Left ventricle myocardium inferior (tissue), 1 donor: ENCODE data around the gene PGBD5. TPM values are rescaled to one million over a fixed set of nuclear protein-coding genes. Genes with fewer than 3 reads are reported as not detected.

Source experiments
- DNase-seq: peaks from one replicate; pipeline ENCODE4 v3.0.0-alpha.2; 2020
- H3K27ac ChIP-seq: fragments of 200-600 bp; replicated peaks from 2 replicates; pipeline ENCODE4 v1.8.0; 2021
- H3K27me3 ChIP-seq: fragments of 200-600 bp; 2 replicates; pipeline ENCODE4 v1.8.0; 2021; ENCODE audit warnings: low read depth
- H3K36me3 ChIP-seq: fragments of 200-600 bp; 2 replicates; pipeline ENCODE4 v1.8.0; 2021
- H3K4me1 ChIP-seq: fragments of 200-600 bp; 2 replicates; pipeline ENCODE4 v1.8.0; 2021
- H3K4me3 ChIP-seq: fragments of 200-600 bp; 2 replicates; pipeline ENCODE4 v1.8.0; 2021; ENCODE audit warnings: mild to moderate bottlenecking, moderate library complexity
- H3K9me3 ChIP-seq: fragments of 200-600 bp; replicated peaks from 2 replicates; pipeline ENCODE4 v1.8.0; 2021
- CTCF ChIP-seq: fragments of 200-600 bp; IDR thresholded peaks from 2 replicates; pipeline ENCODE4 v1.8.0; 2021; ENCODE audit warnings: antibody characterized with exemption, mild to moderate bottlenecking, borderline replicate concordance
- intact Hi-C: fragments of 100-400 bp; cut with micrococcal nuclease; formaldehyde crosslinking; loops from one replicate; pipeline ENCODE4 v1.11.0; 2022
- total RNA-seq: library from RNA; stranded (reverse); fragmentation: NEBNext Ultra II Directional; extraction: Animal tissue kit (Norgen Biotek cat#: 25700); gene quantifications from one replicate; pipeline ENCODE4 v1.2.1, GENCODE V29; 2021
- donor health status: DM: no; HTN: yes; CAD: no; lungs with severe emphysema.

PGBD5 gene
- total RNA-seq, 1 donor from 2014 or later, result 10.6 TPM

- TF ChIP-seq CTCF, result no peak
- intact Hi-C loops, result no loop called here
- peaks cover 19% of the 10 kb centered on the region for H3K4me1 ChIP-seq
- DNase-seq, result no peak
- no peaks in the 10 kb centered on the region for H3K9me3 ChIP-seq
- H3K36me3 ChIP-seq, result no peaks in the 10 kb centered on the region
- H3K4me3 ChIP-seq, result no peak overlapping the region
- H3K27me3 ChIP-seq, result no peaks in the 10 kb centered on the region
- H3K27ac ChIP-seq, result no peak overlapping the region
These were observed 40.2 kb downstream of the PGBD5 start for GRCh38 chr1:230385930-230386329.

- no peak for TF ChIP-seq CTCF
- no peak for DNase-seq
- Histone ChIP-seq H3K27me3 (no peaks in the 10 kb centered on the region), H3K27ac (no peak overlapping the region), H3K9me3 (peaks cover 3% of the 10 kb centered on the region), H3K36me3 (no peaks in the 10 kb centered on the region), H3K4me1 (peaks cover 19% of the 10 kb centered on the region), H3K4me3 (no peak overlapping the region)
- intact Hi-C loops, result no loop called here
These were observed 41.0 kb downstream of the PGBD5 start for GRCh38 chr1:230385158-230385450.

GRCh38 chr1:230384380-230385157 is 41.6 kb downstream of the PGBD5 start:
- peaks cover 8% of the 10 kb centered on the region for H3K9me3 ChIP-seq
- H3K4me1 ChIP-seq, result peaks cover 19% of the 10 kb centered on the region
- H3K4me3 ChIP-seq, result no peak overlapping the region
- intact Hi-C loops, result no loop called here
- no peaks in the 10 kb centered on the region for H3K36me3 ChIP-seq
- no peak for TF ChIP-seq CTCF
- H3K27me3 ChIP-seq, result no peaks in the 10 kb centered on the region
- no peak overlapping the region for H3K27ac ChIP-seq
- DNase-seq, result no peak

GRCh38 chr1:230383425-230383824 is 42.7 kb downstream of the PGBD5 start:
- Histone ChIP-seq H3K9me3 (peaks cover 16% of the 10 kb centered on the region), H3K27me3 (no peaks in the 10 kb centered on the region), H3K4me1 (peaks cover 19% of the 10 kb centered on the region), H3K36me3 (no peaks in the 10 kb centered on the region), H3K27ac (no peak overlapping the region), H3K4me3 (no peak overlapping the region)
- DNase-seq, result no peak
- intact Hi-C loops, result no loop called here
- no peak for TF ChIP-seq CTCF

- DNase-seq, result no peak
These were observed 44.1 kb downstream of the PGBD5 start for GRCh38 chr1:230382001-230382491.

More at GRCh38 chr1:230382001-230382491, 44.1 kb downstream of the PGBD5 start:
- Histone ChIP-seq H3K4me1 (peaks cover 16% of the 10 kb centered on the region), H3K9me3 (peaks cover 16% of the 10 kb centered on the region), H3K36me3 (no peaks in the 10 kb centered on the region), H3K4me3 (no peak overlapping the region), H3K27me3 (no peaks in the 10 kb centered on the region), H3K27ac (no peak overlapping the region)
- TF ChIP-seq CTCF, result no peak
- intact Hi-C loops, result no loop called here
